ENCODE data around the gene TP73. TPM values are rescaled to one million over a fixed set of nuclear protein-coding genes. Genes with fewer than 3 reads are reported as not detected.

TP73 gene
- total RNA-seq, 1 experiment from 2014 or later: 6.9 TPM

DNA sequence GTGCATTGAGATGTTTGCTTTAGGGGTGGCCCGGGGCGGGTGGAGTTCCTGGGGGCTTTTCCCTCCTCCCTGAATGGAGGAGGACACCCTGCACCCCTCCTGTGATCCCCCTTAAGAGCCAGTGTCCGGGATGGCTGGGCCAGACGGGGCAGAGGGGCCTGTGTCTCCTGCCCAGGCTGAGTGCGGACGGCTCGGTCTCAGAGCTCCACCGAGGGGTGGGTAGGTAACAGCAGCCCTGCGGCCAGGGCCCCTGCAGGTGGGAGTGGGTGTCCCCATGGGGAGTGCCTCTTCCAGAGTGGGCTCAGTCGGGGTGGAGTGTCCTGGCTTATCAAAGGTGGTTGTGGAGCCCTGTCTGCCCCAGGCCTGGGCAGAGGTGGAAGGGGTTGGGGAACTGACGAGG lies 23.1 kb downstream of the TP73 start:
- Histone ChIP-seq H3F3A (ENCODE audit: insufficient read depth, low read depth) (no peaks in the 10 kb centered on the region; the same call in 1 of the 2 replicates), H3K27me3 (ENCODE audit: insufficient read depth, low read depth) (no peaks in the 10 kb centered on the region), H3K4me3 (no peak overlapping the region), H3K4me1 (replicated peaks; ENCODE audit: insufficient read depth) (peaks cover 13% of the 10 kb centered on the region), H3K79me2 (ENCODE audit: low read depth) (no peaks in the 10 kb centered on the region), H4K20me1 (ENCODE audit: insufficient read depth) (no peaks in the 10 kb centered on the region; the same call in 1 of the 2 replicates), H3K4me2 (no peak overlapping the region), H3K27ac (no peak overlapping the region), H3K9me3 (ENCODE audit: insufficient read depth, low read depth) (no peaks in the 10 kb centered on the region), H3K9me2 (ENCODE audit: insufficient read depth) (no peaks in the 10 kb centered on the region), H2AFZ (no peak overlapping the region), H3K36me3 (ENCODE audit: low read depth) (no peaks in the 10 kb centered on the region)
- intact Hi-C loops (cut with micrococcal nuclease; ENCODE audit: unreplicated experiment): no loop called here
- TF ChIP-seq EZH2 (IDR thresholded peaks at IDR 0.05; ENCODE audit: low read depth): no peak
- TF ChIP-seq, protein P1, sequence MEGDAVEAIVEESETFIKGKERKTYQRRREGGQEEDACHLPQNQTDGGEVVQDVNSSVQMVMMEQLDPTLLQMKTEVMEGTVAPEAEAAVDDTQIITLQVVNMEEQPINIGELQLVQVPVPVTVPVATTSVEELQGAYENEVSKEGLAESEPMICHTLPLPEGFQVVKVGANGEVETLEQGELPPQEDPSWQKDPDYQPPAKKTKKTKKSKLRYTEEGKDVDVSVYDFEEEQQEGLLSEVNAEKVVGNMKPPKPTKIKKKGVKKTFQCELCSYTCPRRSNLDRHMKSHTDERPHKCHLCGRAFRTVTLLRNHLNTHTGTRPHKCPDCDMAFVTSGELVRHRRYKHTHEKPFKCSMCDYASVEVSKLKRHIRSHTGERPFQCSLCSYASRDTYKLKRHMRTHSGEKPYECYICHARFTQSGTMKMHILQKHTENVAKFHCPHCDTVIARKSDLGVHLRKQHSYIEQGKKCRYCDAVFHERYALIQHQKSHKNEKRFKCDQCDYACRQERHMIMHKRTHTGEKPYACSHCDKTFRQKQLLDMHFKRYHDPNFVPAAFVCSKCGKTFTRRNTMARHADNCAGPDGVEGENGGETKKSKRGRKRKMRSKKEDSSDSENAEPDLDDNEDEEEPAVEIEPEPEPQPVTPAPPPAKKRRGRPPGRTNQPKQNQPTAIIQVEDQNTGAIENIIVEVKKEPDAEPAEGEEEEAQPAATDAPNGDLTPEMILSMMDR (conservative IDR thresholded peaks at IDR 0.05): no peak
- DNase-seq: no peak
- ChIA-PET CTCF (no interaction called here), POLR2A (ENCODE audit: unreplicated experiment) (no interaction called here)
- BruUV-seq (replicated peaks): no TSS peak

DNA sequence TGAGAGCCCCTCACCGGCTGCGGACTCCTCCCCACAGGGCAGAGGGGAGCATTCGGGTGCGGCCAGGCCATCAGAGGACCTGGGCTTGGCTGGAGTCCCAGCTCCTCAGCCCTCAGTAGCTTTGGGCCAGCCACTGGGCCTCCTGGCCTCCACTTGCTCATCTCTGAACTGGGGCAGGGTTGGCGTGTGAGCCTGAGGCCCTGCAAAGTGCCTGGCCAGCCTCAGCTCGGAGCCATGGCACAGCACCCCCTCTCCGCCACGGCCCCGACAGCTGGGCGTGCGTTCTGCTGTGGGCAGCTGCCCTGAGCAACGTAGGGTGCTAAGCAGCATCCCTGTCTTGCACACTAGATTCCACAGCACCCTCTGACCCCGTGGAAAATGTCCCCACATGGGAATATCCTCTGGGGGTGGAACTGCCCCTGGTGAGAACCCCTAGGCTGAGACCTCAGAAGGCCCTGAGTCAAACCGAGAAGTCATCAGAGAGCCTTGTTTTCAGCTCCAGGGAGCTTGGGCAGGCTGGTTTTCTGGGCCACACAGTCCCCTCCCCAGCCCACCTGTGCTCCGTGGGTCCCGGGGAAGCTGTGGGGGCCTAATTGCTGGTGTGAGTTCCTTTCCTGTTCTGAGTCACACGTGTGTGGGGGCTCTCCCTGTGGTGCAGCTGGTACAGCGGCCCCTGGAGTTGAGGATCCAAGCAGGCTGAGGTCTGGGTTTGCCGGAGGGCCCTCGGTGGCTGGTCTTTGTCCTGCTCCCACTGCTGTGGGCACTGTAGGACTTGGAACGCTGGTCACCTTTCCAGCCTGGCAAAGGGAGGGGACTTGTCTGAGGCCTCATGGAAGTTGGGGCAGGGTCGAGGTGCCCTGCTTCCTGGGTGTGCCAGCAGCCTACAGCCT lies 24.5 kb downstream of the TP73 start:
- BruUV-seq (replicated peaks): no TSS peak
- Histone ChIP-seq H3K27me3 (ENCODE audit: insufficient read depth, low read depth) (no peaks in the 10 kb centered on the region), H3K4me2 (no peak overlapping the region), H3K79me2 (ENCODE audit: low read depth) (no peaks in the 10 kb centered on the region), H4K20me1 (ENCODE audit: insufficient read depth) (no peaks in the 10 kb centered on the region; the same call in 1 of the 2 replicates), H2AFZ (no peak overlapping the region), H3K9me3 (ENCODE audit: insufficient read depth, low read depth) (no peaks in the 10 kb centered on the region), H3K27ac (no peak overlapping the region), H3K4me1 (replicated peaks; ENCODE audit: insufficient read depth) (peaks cover 5% of the 10 kb centered on the region), H3F3A (ENCODE audit: insufficient read depth, low read depth) (no peaks in the 10 kb centered on the region; the same call in 1 of the 2 replicates), H3K9me2 (ENCODE audit: insufficient read depth) (no peaks in the 10 kb centered on the region), H3K4me3 (no peak overlapping the region), H3K36me3 (ENCODE audit: low read depth) (no peaks in the 10 kb centered on the region)
- ChIA-PET CTCF (interaction anchor here (0.7 kb wide), 1 partner anchor 194 kb away, joined by 3 read pairs; no protein-coding TSS in a partner anchor), POLR2A (ENCODE audit: unreplicated experiment) (interaction anchor here (0.6 kb wide), 1 partner anchor 1748 kb away, joined by 4 read pairs; no protein-coding TSS in a partner anchor)
- no peak for TF ChIP-seq EZH2 (IDR thresholded peaks at IDR 0.05; ENCODE audit: low read depth)
- TF ChIP-seq, protein P1 (conservative IDR thresholded peaks at IDR 0.05): no peak
- DNase-seq: no peak
- intact Hi-C loops (cut with micrococcal nuclease; ENCODE audit: unreplicated experiment): no loop called here

DNA sequence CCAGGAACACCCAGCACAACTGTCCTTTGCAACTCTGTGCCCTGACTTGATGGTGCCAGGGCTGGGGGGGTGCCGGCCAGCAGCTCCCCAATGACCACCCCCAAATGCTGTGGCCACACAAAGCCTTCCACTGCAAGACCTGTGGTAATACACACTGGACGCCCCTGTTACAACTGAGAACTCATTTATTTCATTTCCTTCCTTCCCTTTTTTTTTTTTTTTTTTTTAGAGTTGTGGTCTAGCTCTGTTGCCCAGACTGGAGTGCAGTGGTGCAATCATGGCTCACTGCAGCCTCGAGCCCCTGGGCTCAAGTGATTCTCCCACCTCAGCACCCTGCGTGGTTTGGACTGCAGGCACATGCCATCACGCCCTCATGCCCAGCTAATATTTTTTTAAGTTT lies 25.2 kb downstream of the TP73 start:
- ChIA-PET POLR2A (ENCODE audit: unreplicated experiment) (interaction anchor here (0.6 kb wide), 1 partner anchor 1747 kb away, joined by 4 read pairs; no protein-coding TSS in a partner anchor), CTCF (no interaction called here)
- Histone ChIP-seq H3K79me2 (ENCODE audit: low read depth) (no peaks in the 10 kb centered on the region), H3K36me3 (ENCODE audit: low read depth) (no peaks in the 10 kb centered on the region), H4K20me1 (ENCODE audit: insufficient read depth) (no peaks in the 10 kb centered on the region), H3K4me1 (replicated peaks; ENCODE audit: insufficient read depth) (peaks cover 5% of the 10 kb centered on the region), H3F3A (ENCODE audit: insufficient read depth, low read depth) (no peaks in the 10 kb centered on the region), H3K9me3 (ENCODE audit: insufficient read depth, low read depth) (no peaks in the 10 kb centered on the region), H3K27ac (no peak overlapping the region), H3K9me2 (ENCODE audit: insufficient read depth) (no peaks in the 10 kb centered on the region), H3K4me2 (no peak overlapping the region), H3K27me3 (ENCODE audit: insufficient read depth, low read depth) (no peaks in the 10 kb centered on the region), H3K4me3 (no peak overlapping the region), H2AFZ (no peak overlapping the region)
- BruUV-seq (replicated peaks): no TSS peak
- TF ChIP-seq, protein P1 (conservative IDR thresholded peaks at IDR 0.05): no peak
- no peak for TF ChIP-seq EZH2 (IDR thresholded peaks at IDR 0.05; ENCODE audit: low read depth)
- no peak for DNase-seq
- intact Hi-C loops (cut with micrococcal nuclease; ENCODE audit: unreplicated experiment): no loop called here
